ENCODE measurements around the gene SP6.

The SP6 gene

DNA sequence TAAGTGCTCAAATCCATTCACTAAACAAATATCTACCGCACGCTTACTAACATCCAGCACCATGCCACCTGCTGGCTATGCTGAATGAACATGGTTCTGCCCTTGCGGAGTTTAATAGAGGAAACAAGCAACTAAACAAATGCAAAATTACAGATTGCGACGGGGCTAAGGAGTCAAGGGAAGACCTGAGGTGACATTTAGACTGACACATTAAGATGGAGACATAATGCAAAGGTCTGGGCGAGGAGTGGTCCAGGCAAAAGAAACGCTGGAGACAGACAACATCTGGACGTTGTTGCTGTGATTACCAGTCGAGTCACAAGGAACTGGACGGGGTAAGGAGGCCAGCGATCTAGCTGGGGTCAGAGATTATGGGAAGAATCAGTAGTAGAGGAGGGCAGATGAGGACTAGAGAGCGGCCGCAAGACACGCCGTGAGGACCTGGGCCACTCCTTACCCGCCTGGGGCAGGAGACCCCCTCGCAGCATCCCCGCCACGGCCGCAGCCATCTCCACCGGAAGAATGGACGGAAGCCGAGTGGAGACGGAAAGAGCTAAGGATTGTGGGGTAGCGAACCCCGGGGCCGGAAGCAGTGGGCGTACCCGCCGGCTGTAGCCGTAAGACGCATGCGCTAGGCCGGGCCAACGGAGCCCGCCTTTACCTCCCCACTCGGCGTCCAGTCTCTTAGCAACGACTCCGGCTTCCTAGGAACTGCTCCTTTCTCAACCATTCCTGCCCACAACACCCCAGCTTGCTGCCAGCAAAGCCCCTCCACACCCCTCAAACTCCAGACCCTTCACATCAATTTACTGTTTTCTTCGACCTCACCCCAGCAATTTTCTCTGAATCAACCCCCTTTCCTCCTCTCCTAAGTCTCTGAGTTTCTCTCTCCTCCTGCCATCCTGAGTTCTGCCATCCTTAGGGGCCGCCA, 19.7 kb downstream of the SP6 start, which contains the start of the genes LRRC46 and MRPL10:
TSS of gene LRRC46 (plus strand) at position 668 of the 931 bp plus-strand sequence. CDS start 320 bp downstream, outside the sequence.
TSS of gene MRPL10 (minus strand) at position 539 of the 931 bp plus-strand sequence. CDS start at position 509, 30 bp downstream.
- peak; percentile 91 for DNase-seq

DNA sequence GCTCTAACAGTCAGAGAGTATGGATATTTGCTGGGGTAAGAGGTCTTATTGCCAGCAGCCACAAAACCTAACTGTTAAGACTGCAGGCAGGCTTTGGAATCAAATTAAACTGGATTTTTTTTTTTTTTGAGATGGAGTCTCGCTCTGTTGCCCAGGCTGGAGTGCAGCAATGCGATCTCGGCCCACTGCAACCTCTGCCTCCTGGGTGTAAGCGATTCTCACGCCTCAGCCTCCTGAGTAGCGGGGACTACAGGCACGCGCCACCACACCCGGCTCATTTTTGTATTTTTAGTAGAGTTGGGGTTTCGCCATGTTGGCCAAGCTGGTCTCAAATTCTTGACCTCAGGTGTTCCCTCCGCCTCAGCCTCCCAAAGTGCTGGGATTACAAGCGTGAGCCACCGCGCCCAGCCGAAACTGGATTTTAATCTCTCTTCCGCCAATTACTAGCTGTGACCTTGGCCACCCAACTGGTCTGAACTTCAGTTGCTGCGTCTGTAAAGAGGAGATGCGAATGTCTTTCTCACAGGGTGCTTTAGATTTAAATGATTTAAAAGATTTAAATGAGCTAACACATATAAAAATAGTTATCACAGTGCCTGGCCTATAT, 20.5 kb downstream of the SP6 start:
- DNase-seq: no peak

DNA sequence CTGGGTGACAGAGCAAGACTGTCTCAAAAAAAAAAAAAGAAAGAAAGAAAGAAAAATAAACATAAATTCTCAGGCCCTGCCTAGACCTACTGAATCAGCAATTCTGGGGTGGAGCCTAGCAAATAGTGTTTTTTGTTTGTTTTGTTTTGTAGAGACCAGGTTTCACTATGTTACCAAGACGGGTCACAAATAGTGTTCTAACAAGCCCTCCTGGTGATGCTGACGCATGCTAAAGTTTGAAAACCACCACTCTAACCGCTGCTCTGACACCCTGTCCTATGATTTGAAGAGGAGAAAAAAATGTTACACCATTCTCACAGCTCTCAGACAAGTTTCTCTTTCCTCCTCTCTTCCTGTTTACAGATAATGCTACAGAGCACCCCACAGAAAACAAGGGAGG, 21.1 kb downstream of the SP6 start:
- peak; percentile 66 for DNase-seq

DNA sequence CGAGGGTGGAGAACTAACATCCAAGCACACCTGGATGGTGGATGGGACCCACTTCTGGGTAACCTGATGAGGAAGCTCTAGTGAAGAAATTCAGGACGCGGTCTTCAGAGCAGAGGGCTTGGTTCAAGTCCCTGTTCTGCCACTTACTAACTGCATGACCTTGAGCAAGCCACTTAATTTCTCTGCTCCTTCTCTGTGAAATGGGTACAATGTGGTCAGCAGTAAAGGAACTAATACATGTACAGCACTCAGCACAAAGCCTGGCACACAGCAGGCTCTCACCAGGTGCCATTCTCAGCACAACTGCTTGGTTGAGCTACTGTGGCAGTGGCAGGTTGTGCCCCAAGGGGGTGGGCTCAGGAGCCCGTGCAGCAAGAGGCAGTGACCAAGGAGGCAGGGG, 27.4 kb downstream of the SP6 start:
- no peak for DNase-seq

DNA sequence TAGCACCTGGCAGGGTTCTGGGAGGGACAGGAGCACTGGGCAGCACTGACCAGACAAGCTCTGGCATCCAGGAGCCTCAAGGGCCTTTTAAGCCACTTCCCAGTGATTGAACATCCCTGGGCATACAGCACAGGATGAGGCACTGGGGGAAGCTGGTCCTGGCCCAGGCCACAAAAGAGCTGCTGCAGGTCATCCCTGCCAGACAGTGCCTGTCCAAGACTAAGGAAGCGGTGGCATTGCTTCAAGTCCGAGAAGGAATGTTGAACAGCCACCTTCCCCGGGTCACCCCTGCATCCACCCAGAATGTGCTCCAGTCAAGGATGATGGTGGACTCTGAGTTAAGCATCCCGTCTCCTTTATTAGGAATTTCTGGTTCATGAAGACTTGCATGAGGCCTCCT, 28.2 kb downstream of the SP6 start:
- DNase-seq: no peak

DNA sequence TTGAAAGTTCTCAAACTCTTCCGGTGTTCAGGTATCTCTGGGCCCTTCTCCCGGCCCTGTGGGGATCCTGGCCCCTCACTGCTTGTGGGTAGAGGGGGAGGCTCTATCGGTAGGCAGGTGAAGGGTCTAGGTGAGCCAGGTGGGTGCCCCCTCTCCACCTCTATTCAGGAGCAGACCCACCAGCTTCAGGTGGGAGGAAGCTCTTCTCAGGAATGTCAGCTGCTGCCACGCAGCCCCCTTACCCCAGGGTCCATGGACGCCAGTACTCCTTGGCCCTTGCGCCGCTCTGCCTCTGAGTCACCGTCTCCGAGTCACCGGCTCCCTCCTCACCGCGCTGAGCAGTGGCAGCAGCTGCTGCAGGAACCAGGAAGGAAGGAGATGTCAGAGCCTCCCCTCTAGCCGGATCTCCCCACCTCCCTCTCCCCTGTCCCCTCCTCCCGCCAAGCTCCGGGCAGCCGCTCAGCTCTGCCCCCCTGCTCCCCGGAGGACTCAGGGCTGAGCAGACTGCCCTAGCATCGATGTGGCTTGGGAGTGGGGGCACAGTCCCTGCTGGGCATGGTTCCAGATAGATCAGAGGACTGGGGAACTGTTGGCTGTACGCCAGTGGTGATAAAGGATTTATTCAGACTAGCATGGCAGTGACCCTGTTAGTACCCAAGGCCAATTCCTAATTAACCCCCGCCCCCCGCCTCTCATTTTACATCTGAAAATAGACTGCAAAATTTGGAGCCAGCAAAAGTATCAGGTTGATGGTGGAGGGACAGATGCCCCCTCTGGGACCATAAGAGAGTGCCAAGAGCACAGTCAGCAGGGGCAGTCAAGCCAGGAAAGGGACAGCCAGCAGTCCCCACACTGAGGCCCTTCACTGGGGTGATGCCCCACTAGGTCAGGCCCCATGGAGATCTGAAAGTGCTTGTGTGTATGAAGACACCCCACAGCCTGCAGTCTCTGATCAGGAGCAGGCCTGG, 29.3 kb downstream of the SP6 start, which contains the start of gene OSBPL7:
TSS of gene OSBPL7 (minus strand) at position 371 of the 968 bp plus-strand sequence. CDS start 1,516 bp downstream, outside the sequence.
- DNase-seq: peak; percentile 79

DNA sequence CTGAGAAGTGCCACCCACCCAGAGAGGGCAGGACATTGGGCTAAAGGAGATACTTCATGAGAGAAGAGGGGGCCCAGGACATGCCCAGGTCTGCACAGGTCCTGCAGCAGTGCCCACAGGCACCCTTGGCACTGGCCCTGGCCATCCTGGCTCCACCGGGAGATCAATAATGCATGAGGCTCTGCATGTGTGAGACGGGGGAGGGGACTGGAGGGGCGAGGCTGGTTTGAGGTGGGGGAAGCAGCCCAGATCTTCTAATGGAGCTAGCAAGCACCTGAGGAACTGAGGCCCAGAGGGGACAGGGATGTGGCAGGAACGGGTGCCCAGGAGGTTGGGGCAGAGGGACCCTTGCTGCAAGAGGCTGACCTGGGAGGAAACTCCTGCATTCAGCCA, 29.9 kb downstream of the SP6 start:
- no peak for DNase-seq

DNA sequence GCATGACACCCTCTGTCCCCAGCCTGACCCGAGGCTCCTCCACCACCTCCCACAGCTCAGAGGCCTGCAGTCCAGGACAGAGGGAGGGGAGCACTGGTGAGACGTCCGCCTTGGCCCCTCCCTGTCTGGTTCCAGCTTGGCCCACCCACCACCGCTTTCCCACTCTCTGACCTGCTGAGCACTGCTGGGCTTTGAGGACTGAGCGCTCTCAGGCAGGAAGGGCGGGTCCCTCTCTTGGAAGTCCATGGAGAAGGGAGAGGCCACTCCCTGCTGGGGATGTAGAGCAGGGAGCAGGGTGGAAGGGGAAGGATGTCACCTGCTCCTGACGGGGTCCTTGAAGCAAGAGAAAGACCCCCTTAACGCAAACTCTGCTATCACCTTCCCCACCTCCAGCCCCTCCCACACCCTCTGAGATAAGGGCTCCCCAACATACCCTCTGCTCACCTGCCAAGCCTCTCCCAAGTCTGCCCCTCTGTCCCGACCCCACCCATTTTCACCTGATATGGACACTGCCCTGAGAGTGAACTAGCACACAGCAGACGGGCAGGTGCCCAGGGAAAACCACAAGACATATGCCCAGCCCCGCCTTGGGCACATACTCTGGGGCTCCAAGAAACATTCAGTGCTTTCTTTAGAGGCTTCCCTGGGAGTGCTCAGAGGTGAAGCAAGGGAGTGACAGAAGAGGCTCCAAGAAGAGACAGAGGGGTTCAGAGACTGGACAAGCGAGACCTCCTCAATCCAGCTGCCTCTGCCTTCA, 30.8 kb downstream of the SP6 start:
- no peak for DNase-seq

DNA sequence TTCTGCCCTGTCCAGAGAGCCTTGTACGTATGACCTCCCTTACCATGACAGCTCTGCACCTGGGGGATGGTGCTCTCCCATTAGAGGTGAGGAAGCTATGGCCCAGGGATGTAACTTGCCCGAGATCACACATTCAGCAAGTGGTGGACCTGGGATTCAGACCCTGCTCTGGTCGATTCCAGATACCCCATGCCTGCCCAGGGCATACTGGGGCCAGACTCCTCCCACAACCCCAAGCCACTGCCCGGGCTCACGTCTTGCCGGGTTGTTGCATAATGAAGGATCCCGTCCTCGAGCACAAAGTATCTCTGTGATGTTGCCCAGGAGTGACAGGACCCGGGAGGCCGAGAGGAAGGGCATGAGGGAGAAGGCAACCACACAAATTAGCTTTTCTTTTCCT, 31.5 kb downstream of the SP6 start:
- DNase-seq: no peak

DNA sequence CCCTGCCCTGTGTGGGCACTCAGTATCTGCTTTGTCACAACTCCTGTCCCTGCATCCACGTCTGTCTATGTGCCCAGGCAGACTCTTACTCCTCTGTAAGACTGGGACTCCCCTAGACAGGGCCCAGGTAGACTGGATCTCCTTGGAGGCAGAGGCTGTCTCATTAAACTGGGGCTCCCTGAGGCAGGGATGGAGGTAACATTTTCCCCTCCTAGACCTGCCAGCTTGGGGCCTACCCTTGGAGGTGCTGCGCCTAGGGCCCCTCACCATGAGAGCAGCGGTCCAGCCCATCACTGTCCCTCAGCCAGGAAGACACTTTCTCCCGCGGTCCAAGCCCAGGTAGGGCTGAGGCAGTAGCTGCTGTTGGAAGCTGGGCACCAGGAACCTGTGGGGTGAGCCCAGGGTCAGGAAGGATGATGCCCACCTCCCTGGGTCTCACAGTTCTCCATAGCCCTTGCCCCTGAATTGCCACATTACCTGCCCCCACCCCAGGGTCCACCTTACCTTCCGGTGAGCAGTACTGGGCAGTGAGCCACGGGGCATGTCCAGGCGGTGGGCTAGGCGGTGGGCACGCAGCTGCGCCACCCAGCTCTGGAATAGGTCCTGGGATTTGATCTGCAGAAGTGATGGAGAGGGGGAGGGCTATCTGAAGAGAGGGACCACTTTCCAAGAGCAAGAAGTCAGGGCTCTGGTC, 32.8 kb downstream of the SP6 start:
- DNase-seq: no peak

DNA sequence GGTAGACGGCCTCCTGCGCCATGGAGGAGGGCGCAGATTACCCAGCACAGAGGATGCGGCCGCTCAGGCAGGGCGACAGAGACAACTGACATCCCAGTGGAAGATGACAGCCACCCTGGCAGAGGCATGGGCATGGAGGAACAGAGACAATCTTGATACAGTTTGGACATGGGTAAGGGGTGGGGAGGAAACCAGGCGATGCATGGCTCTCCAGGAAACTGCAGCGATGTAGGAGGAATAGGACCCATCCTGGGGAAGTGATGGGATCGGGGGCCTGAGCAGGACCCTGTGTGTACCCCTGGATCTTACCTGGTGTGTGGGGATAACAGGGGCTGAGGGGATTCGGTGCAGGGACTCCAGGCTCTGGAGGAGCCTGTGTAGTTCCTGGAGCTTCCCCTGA, 34.0 kb downstream of the SP6 start:
- no peak for DNase-seq

DNA sequence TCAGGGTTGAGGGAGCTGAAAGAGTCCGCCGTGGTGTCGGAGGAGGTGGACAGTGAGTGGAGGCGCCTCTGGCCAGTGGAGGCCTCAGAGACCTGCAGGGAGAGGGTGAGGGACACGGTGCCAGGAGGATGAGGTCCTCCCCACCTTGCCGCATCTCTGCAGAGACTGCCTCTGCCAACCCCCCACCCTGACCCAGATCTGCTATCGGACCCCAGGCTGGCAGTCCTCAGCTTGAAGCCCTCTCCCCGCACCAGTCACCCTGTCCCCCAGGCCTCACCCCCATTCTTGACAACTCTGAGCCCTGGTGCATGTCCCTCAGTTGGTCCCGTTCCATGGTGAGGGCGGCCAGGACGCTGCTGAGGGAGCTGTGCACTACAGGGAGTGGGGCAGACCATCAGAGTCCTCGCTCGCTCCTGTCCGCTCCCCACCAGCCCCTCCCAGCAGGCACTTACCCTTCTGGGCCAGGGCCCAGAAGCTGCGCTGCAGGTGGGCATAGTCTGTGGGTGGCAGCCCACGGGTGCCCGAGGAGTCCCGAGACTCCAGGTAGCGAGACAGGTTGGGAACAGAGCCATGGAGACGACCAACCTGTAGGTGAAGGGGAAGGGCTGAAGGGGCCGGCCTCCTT, 34.7 kb downstream of the SP6 start:
- no peak for DNase-seq

DNA sequence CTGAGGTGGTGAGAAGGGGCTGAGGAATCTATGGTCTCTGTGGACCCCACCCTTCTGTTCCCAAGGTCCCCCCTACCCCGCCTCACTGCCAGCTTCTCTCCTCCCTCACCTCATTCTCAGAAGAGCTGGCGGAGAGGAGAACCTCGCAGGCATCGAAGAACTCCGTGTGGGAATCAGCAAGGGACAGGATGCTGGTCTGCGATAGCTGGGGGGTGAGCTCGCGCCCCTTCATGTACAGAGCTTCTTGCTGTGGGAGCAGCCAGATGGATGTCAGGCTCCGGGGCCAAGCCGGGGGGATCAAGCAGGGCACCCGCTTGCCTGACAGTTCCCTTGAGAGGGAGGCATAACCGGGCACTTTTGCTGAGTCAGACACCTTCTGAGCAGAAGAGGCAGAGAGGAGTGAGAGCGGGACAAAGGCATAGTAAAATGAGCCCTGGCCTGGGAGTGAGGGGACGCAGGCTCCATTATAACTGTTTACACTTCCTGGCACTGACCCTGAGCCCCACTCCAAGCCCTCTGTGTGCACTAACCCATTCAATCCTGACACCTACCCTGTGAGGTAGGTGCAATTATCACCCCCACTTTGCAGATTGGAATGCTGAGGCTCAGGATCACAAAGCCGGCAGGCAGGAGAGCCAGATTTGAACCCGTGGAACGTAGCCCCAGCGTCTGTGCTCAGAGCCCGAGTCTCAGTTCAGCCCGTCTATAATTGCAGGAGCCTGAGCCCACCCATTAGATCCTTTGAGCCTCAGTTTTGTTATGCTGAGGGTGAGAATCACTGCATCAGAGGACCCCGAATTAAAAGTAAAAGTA, 35.7 kb downstream of the SP6 start:
- no peak for DNase-seq

DNA sequence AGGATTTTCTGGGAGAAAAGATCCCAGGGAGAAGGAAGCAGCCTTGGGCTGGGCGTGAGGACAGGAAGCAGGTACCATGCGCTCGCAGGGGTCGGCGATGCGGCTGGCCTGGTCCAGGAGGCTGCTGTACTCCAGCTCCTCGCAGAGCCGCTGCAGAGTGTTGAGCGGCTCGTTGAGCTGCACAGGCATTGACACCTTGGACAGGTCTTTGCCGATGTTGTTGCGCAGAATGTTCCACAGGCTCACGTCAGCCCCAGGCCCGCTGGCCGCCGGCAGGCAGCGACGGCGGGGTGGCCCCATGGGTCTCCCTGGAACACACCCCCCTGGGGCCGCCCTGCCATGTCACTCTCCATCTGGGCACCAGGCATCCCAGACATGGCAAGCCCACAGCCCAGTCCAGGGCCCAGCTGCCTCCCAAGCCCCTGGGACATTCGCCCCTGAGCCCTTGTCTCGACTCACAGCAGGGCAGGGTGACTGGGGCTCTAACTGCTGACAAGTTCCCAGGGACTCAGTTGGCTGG, 37.4 kb downstream of the SP6 start:
- DNase-seq: no peak

DNA sequence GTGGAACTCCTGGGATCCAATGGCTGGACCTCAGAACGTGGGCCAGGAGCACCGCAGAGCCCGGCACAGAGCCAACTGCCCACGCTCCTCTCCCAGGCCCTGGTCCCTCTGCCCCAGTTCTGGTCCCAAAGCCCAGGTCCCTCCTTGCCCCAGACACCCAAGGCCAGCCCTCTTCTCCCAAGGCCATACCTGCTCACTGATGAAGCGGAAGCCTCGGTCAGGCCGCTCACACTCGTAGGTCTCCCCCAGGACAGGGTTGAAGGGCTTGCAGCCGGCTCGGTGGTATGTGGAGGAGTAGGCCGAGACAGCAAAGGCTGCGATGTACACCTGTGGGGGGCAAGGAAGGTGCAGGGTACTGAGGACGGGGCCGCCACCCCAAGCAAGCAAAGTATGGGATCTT, 37.9 kb downstream of the SP6 start:
- no peak for DNase-seq

DNA sequence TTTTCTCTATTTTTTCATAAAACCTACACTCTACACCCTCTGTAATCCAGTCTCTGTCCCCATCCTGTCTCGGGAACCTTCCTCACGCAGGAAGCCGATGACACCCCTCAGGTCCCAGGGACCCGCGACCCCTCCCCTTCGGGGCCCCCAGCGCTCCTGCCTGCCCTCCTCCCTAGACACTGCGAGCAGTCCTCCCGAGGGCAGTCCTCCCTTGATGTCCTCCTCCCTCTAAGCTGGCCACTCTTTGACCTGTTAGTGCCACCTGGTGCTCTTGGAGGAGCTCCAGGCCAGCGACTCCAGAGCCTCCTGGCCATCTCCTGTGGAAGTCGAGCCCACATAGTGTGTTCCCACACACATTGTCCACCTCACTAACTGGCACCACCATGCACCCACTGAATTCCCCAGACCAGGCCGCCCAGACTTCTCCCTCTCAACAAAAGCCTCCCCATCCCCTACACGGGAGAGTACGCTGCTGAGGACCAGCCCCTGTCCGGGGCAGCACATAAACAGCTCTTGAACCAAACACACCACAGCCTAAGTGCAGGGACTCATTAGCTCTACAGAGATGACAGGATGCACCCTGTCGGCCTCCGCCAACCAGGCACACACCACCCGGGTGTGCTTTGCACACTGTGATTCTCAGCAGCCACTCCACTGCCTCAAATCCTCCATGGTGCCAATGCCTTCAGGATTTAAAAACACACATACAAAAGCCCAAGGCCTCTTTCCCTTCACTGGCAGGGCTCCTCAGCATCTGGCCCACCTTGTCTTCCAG, 38.6 kb downstream of the SP6 start:
- no peak for DNase-seq

DNA sequence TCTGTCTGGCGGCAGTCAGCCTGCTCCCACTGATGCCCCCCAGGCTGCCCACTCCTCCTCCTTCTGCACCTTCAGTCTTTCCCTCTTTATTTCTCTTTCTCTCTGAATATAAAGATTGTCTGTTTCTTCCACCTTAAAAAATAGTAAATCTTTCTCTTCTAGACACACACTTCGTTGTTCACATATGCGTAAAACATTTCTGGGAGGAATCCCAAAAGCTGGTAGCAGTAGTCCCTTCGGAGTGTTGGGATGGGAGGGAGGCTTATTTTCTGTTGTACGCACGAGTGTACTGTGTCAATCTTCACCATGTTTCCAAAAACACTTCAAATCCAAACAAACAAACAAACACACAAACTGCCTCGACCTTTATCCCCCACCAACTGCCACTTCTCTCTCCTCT, 39.3 kb downstream of the SP6 start:
- no peak for DNase-seq

DNA sequence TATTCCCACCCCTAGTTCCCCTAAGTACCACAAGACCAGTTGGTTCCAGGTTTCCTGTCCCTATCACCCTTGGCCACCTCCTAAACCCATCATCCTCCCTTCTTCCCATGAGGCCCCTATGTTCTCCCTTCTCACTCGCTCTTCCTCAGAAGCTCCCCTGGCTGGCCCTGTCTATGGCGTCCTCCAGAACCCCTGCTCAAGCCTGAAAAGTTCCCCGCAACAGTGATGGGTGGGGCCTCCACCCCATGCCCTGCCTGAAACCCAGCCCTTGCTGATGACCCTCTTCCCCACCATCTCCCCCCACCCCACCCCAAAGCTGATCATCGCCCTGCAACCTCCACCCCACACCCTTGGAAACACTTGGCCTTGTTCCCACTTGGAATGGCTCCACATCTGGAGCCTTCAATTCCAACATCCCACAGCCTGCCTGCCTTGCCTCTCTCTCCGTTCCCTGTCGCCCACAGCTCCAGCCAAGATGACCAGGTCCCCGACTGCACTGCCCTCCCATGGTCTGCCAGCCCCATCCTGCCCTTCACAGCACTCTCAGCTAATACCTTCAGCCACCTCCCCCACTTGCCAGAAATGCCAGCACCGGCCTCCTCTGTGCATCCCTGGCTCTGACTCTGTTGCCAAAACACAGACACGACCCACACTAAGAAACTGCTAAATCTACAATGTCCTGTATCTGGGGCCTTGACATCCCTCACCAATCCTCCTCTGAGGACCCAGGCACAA, 39.9 kb downstream of the SP6 start:
- no peak for DNase-seq

Data from activated gamma-delta T cell treated with Interleukin-2 at 50 U/mL for 16 hours (primary cell).